Measurements from ENCODE around the gene NTMT2. TPM values are rescaled to one million over a fixed set of nuclear protein-coding genes. Genes with fewer than 3 reads are reported as not detected.

Gene NTMT2
- total and polyA plus RNA-seq, 4 donors: not detected

GRCh38 chr1:170217517-170218256 is 71.9 kb downstream of the NTMT2 start:
- H3K27me3 ChIP-seq (ENCODE audit: control insufficient read depth in 3 of 3, insufficient read depth in 3 of 3, low read length in 2 of 3): no peaks in the 10 kb centered on the region
- H3K4me1 ChIP-seq (ENCODE audit: control insufficient read depth in 5 of 5, insufficient read depth in 5 of 5, low read length in 5 of 5): peaks cover 0 to 3% (median 0%) of the 10 kb centered on the region in 5 donors
- ATAC-seq (ENCODE audit: insufficient read depth, low FRiP score): no peak
- H3K9me3 ChIP-seq (ENCODE audit: control insufficient read depth in 4 of 4, insufficient read depth in 3 of 4, low read length in 3 of 4): no peaks in the 10 kb centered on the region
- no peak for TF ChIP-seq CTCF (IDR thresholded peaks at IDR 0.05; ENCODE audit: control extremely low read depth, extremely low read depth)
- WGBS, 2 donors: 84 to 85% methylated on average over 5 of the region's 5 CpGs
- H3K4me3 ChIP-seq: no peak overlapping the region
- H3K27ac ChIP-seq (ENCODE audit: low read depth in 1 of 2, low read length in 1 of 2): no peak overlapping the region
- no peaks in the 10 kb centered on the region for H3K36me3 ChIP-seq (ENCODE audit: control insufficient read depth in 4 of 4, insufficient read depth in 4 of 4, low read length in 4 of 4)
- no peak for DNase-seq
- no peak overlapping the region for H3K9ac ChIP-seq (ENCODE audit: insufficient read depth in 1 of 2, low read length in 2 of 2)

GRCh38 chr1:170218257-170218650 is 72.5 kb downstream of the NTMT2 start:
- TF ChIP-seq CTCF (IDR thresholded peaks at IDR 0.05; ENCODE audit: control extremely low read depth, extremely low read depth): no peak
- Histone ChIP-seq H3K4me1 (ENCODE audit: control insufficient read depth in 5 of 5, insufficient read depth in 5 of 5, low read length in 5 of 5) (peaks cover 0 to 3% (median 0%) of the 10 kb centered on the region in 5 donors), H3K27me3 (ENCODE audit: control insufficient read depth in 3 of 3, insufficient read depth in 3 of 3, low read length in 2 of 3) (no peaks in the 10 kb centered on the region), H3K36me3 (ENCODE audit: control insufficient read depth in 4 of 4, insufficient read depth in 4 of 4, low read length in 4 of 4) (no peaks in the 10 kb centered on the region), H3K9me3 (ENCODE audit: control insufficient read depth in 4 of 4, insufficient read depth in 3 of 4, low read length in 3 of 4) (no peaks in the 10 kb centered on the region), H3K9ac (ENCODE audit: insufficient read depth in 1 of 2, low read length in 2 of 2) (no peak overlapping the region), H3K4me3 (no peak overlapping the region), H3K27ac (ENCODE audit: low read depth in 1 of 2, low read length in 1 of 2) (no peak overlapping the region)
- DNase-seq (no peak), ATAC-seq (ENCODE audit: insufficient read depth, low FRiP score) (no peak)
- WGBS, 2 donors: 73 to 82% methylated on average over 4 of the region's 4 CpGs

Small RNAs within 50 kb of the gene (small RNA-seq; reads per million reads assigned to genes)
- gene MIR3119-2 (ENCODE audit: low replicate concordance): not detected

Other genes starting within 250 kb of the NTMT2 start
- gene KIFAP3, start 71.3 kb upstream of the NTMT2 start, total RNA-seq: 10 to 100 TPM; 22.8 to 48.4 TPM
- gene KIFAP3, start 71.3 kb upstream of the NTMT2 start, polyA plus RNA-seq: 10 to 100 TPM; 11.5 to 11.7 TPM

All from lung (tissue), 13 donors.